Endothelial cell of umbilical vein (primary cell): ENCODE data around the gene HAT1.

Source experiments
- CTCF ChIP-seq, 2 donors: IDR thresholded peaks; 1 replicate in 1 of 2; 2 replicates in 1 of 2; pipeline ENCODE4 v1.5.1; 2011; ENCODE audit warnings: low read length in 2 of 2, mild to moderate bottlenecking in 2 of 2, moderate library complexity in 2 of 2, control low read depth in 1 of 2, inconsistent platforms in 1 of 2, low read depth in 1 of 2; ENCODE audit not compliant: insufficient read depth in 1 of 2; ENCODE audit errors: extremely low read depth in 1 of 2
- FOS ChIP-seq: IDR thresholded peaks from 2 replicates; pipeline ENCODE4 v1.6.1; 2011; ENCODE audit warnings: mild to moderate bottlenecking, low read length, moderate library complexity, borderline replicate concordance; ENCODE audit not compliant: insufficient read depth
- MAX ChIP-seq: IDR thresholded peaks from 2 replicates; pipeline ENCODE4 v1.6.1; 2011; ENCODE audit not compliant: insufficient read depth, insufficient read length
- POLR2AphosphoS5 ChIP-seq: IDR thresholded peaks from 2 replicates; pipeline ENCODE4 v1.6.1; 2012; ENCODE audit warnings: low read depth, mild to moderate bottlenecking, control low read depth, low read length, moderate library complexity; ENCODE audit not compliant: insufficient read depth

- TF ChIP-seq CTCF (IDR thresholded peaks at IDR 0.05; ENCODE audit: extremely low read depth in 1 of 2, insufficient read depth in 1 of 2, low read depth in 1 of 2, low read length in 2 of 2) (no peak), POLR2AphosphoS5 (no peak), FOS (no peak), MAX (no peak)
Measured at GRCh38 chr2:171878481-171878993, 43.7 kb upstream of the HAT1 start.
